GM21367 (cell line): ENCODE data around the gene SLC9A1.
"Not testable (repeated sequence)": the region's sequence is repeated elsewhere in the genome, so short reads cannot be mapped to it uniquely, and the experiment has no call there.

ENCODE experiments used
- ATAC-seq: cut with Tn5 transposase; IDR thresholded peaks from one replicate; pipeline ENCODE4 v1.9.1; 2021; ENCODE audit not compliant: unreplicated experiment

Gene SLC9A1

GRCh38 chr1:27135541-27136235 lies 19.2 kb downstream of the SLC9A1 start:
- no peak for ATAC-seq

DNA sequence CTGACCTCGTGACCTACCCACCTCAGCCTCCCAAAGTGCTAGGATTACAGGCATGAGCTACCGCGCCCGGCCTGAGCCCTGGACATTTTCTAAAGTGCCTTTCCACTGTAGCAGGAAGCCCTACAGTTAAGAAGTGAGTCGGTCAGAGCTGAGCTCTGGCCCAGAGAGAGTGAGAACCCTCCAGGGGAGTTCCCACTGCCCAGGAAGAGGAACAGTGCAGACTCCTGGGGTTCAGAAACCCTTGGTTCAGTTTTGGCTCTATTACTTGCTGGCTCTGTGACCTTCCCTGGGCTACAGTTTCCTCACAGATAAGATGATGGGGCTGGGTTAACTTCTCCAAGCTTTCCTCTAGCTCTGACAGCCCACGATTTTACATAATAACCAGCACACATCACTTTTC lies 20.9 kb downstream of the SLC9A1 start:
- ATAC-seq: no peak

DNA sequence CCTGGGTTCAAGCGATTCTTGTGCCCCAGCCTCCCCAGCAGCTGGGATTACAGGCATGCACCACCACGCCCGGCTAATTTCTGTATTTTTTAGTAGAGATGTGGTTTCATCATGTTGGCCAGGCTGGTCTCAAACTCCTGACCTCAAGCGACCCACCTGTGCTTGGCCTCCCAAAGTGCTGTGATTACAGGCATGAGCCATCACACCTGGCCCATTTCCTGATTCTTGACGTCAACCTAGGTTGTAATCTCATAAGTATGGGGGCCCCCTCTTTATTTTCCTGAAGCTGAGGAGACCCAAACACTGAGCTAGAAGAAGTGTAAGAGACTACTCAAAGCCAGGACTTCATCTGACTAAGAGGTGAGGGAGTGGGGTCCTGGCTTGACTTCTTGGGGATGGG lies 21.8 kb downstream of the SLC9A1 start:
- no peak for ATAC-seq

- ATAC-seq: no peak
Observed at GRCh38 chr1:27132624-27133023, 22.3 kb downstream of the SLC9A1 start.

DNA sequence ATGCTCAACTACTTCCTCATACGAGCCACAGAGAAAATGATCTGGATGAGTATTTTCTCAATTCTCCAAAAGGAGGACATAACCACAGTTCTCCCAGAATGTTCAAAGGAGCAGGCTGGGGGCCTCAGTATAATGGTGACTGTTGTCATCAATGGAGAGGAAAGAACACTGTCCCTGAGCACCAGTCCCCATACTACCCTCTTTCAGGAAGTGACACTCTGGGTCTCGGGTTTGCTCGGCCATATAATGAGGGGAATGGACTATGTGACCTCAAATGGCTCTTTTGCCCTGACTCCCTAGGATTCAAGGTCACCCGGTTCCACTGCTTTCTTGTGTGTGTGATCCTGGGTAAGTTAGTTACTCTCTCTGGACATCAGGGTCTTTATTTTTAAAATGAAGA lies 22.8 kb downstream of the SLC9A1 start:
- ATAC-seq: no peak

DNA sequence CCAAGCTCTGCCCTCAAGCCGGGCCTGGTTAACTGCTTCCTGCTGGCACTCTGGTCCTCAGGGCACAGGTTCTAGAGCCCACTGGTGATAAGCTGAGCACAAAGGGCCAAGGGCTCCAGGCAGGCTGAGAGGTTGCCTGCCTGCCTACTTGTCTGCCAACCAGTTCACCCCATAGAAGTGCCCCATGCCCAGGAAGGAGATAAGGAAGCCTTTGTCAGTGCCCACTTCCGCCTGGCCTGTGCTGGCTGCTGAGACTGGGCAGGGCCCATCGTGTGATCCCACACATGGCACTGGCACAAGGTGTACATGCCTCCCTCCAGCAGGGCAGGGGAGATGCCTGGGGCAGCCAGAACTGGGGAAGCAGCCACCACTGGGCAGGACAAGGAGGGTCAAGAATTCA lies 24.1 kb downstream of the SLC9A1 start:
- ATAC-seq: no peak

- no peak for ATAC-seq
Observed at GRCh38 chr1:27129225-27129624, 25.7 kb downstream of the SLC9A1 start.

DNA sequence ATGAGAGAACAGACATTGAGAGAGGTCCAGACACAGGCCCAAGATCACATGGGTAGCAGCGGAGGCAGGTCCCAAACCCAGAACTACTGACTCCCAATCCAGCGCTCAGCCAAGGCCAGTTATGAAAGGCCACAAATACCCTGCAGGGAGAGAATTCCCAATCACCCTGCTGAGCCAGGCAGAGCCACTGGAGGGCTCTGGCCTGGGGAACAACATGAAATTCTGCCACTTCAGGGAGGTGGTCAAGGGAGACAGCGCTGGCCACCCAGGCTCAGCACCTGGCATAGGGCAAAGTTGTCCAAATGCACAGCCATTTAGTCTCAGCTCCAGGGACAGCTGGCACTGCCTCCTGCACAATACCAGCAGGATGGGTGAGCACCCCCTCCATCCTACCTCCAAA lies 27.5 kb downstream of the SLC9A1 start:
- no peak for ATAC-seq

DNA sequence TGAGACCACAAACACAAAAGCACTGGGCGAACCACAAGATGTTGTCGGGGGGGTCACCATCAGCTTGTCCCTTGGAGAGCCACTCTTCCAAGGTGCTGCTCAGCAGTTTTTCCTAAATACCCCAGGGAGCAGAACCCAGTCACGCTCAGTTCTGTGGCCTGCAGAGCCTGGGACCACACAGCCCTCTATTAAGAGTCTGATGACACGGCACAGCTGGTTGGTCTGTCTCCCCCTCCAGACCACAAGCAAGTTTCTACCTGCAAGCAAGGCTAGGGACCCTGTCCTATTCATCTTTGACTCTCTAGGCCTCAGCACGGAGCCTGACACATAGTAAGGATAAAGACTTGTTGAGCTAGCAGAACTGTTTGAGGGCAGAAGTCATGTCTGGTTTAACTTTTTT lies 28.5 kb downstream of the SLC9A1 start:
- ATAC-seq: no peak

DNA sequence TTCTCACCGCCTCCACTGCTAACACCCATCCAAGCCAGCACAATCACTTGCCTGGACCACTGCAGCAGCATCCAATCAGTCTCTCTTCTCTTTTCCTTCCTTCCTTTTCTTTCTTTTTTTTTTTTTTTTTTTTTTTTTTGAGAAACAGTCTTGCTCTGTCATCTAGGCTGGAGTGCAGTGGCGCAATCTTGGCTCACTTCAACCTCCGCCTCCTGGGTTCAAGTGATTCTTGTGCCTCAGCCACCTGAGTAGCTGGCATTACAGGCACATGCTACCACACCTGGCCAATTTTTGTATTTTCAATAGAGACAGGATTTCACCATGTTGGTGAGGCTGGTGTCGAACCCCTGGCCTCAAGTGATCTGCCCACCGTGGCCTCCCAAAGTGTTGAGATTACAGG lies 29.8 kb downstream of the SLC9A1 start:
- ATAC-seq: not testable (repeated sequence)

- ATAC-seq: no peak
Observed at GRCh38 chr1:27124405-27124804, 30.5 kb downstream of the SLC9A1 start.

- ATAC-seq: no peak
Observed at GRCh38 chr1:27122652-27123051, 32.3 kb downstream of the SLC9A1 start.

- ATAC-seq: no peak
Observed at GRCh38 chr1:27120854-27121253, 34.1 kb downstream of the SLC9A1 start.

GRCh38 chr1:27118440-27118689 lies 36.6 kb downstream of the SLC9A1 start:
- ATAC-seq: no peak

DNA sequence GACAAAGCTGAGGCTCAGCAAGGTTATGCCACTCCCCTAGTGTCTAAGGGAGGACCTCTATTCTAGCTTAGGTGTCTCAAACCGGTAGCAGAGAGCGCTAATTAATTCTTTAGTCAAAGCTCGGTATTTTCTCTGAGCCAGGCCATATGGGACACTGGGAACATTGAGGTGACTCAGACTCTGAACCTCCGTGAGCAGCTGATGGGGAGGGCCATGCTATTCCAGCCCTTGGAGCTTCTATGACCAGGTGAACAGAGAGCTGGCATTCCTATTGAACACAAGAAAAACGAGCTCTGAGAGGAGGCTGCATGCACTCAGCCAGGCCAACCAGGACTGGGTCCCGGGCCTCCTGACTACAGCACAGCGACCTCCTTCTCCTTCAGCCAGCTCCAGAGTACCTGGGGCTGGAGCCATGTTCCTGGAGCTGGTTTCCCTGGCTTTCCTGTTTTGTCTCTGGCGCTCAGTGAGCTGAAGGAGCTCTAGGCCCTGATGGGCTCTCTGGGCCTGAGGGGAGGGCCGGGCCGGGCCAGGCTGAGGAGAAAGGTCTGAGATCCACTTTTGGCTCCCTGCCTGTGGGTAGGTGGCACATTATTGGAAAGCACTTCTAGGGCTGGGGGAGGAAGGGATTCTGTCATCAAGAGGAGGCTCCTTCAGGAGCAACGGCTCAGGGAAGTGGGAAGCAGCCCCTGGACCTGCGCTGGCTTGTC lies 37.0 kb downstream of the SLC9A1 start:
- ATAC-seq: no peak

DNA sequence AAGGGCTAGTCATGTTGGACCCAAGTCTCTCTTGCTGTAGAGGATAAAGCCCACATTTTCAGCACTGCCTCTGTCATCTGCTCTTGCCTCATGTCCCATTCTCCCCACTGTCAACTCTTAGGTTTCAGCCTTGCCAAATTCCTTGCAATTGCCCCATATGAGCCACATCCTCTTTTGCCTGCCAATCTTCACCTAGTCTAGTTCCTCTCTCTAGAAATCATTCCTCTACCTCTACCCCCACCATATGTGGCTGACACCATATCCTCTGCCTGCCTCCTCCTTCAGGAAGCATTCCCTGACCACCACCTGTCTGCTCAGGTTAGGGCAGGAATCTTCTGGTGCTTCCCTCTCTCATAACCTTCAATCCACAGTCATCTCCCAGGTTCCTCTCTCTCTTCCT lies 38.2 kb downstream of the SLC9A1 start:
- ATAC-seq: no peak

GRCh38 chr1:27116232-27116631 lies 38.7 kb downstream of the SLC9A1 start:
- no peak for ATAC-seq

- ATAC-seq: no peak
Observed at GRCh38 chr1:27114546-27114945, 40.4 kb downstream of the SLC9A1 start.

DNA sequence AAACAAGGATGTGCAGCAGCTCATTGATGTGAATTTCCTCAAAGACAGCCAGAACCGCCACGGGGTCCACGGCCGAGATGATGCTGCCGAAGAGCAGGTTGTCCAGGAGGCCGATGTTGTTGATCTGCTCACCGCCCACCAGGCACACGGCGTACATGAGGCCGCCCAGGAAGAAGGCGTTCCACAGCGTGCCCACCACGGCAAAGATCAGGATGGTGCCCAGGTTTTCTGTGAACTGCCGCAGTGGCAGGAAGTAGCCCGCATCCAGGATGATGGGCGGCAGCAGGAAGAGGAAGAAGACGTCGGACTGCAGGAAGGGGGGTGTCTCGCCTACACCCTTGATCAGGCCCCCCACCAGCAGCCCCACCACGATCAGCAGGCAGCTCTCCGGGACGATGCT lies 41.1 kb downstream of the SLC9A1 start:
- no peak for ATAC-seq

- peak; percentile 73 for ATAC-seq
Observed at GRCh38 chr1:27111626-27112573, 43.0 kb downstream of the SLC9A1 start.

DNA sequence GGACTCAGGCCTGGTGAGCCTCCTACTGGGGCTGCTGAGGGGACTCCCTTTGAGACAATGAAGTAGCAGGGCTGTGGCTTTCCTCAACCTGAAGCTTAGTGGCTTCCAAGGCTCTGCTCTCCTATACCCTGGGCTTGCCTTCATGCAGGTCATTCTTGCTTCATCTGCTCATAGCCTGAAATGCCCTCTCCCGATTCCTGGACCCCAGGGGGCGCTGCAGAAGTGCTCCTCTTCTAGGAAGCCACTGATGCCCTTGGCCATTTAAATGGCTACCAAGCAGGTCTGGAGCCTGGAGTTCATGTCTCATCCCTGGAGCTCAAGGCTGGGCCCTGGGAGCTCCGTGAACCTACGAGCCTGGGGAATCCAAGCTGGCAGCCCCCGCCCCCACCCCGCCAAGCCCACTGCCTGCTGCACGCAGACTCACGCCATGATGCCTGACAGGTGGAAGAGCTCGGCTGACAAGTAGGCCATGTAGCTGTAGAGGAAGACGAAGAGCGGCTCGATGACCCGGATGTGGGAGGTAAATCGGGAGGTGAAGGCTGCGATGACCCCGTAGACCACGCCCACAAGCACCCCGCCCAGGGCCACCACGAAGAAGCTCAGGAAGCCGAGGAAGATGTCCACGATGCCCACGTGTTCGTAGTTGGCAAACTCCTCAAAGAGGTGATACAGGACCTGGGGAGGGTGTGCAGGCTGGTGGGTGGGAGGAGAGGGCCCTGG lies 45.7 kb downstream of the SLC9A1 start:
- no peak for ATAC-seq
